MM.1S (cell line): Measurements from ENCODE around the gene NBAS.

ENCODE experiments used
- EZH2 ChIP-seq: fragments of 300-600 bp; sonication (generic); optimal IDR thresholded peaks from 2 replicates; pipeline ENCODE3; 2017; ENCODE audit warnings: low read depth, mild to moderate bottlenecking, antibody characterized with exemption, low read length, mixed read lengths
- TF ChIP-seq, protein P1 (sequence below): fragments of 300-600 bp; sonication (generic); IDR thresholded peaks from 2 replicates; pipeline ENCODE4 v1.5.1; 2016; ENCODE audit warnings: antibody characterized with exemption, low read length, mixed read lengths

DNA sequence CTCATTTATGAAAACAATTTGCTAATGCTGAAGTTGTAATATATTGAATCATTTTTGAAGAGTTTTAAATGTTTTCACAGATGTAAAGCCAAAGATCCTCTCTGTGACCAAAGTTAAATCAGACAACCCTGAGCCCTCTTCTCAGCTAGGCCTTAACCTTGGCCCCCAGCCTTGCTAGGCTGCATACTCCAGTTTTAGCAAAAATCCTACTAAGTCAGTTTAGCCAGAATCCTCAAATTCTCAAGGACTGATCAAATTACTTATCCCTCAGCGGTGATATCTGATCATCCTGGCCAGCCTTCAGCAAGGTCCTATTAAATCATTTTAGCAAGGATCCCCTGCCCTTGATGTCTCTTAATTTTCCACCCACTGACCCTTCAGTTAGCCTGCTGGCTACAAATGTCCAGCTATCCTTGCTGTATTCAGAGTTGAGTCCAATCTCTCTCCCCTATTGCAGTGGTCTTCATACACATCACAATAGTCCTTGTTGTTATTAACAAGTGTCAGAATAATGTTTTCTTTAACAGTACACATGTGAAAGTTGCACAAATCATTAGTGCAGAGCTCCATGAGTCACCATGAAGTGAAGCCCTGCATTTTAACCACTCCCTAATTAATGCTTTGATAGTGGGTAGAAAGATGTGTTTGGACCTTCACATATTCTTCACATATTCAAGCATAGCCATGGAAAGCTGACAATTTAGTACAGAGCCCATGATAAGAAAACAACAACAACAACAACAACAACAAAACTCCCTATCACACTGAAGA lies 206.4 kb downstream of the NBAS start:
- TF ChIP-seq, protein P1, sequence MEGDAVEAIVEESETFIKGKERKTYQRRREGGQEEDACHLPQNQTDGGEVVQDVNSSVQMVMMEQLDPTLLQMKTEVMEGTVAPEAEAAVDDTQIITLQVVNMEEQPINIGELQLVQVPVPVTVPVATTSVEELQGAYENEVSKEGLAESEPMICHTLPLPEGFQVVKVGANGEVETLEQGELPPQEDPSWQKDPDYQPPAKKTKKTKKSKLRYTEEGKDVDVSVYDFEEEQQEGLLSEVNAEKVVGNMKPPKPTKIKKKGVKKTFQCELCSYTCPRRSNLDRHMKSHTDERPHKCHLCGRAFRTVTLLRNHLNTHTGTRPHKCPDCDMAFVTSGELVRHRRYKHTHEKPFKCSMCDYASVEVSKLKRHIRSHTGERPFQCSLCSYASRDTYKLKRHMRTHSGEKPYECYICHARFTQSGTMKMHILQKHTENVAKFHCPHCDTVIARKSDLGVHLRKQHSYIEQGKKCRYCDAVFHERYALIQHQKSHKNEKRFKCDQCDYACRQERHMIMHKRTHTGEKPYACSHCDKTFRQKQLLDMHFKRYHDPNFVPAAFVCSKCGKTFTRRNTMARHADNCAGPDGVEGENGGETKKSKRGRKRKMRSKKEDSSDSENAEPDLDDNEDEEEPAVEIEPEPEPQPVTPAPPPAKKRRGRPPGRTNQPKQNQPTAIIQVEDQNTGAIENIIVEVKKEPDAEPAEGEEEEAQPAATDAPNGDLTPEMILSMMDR: no peak
- TF ChIP-seq EZH2: no peak
